SIG-M5 treated with dmso at 0.1 percent for 504 hours (cell line): Measurements from ENCODE around the gene FIBP.

Source experiments
- DNase-seq: peaks from one replicate; lab custom pipeline; 2025; ENCODE audit not compliant: unreplicated experiment; lab: John Stamatoyannopoulos, UW

The FIBP gene

DNA sequence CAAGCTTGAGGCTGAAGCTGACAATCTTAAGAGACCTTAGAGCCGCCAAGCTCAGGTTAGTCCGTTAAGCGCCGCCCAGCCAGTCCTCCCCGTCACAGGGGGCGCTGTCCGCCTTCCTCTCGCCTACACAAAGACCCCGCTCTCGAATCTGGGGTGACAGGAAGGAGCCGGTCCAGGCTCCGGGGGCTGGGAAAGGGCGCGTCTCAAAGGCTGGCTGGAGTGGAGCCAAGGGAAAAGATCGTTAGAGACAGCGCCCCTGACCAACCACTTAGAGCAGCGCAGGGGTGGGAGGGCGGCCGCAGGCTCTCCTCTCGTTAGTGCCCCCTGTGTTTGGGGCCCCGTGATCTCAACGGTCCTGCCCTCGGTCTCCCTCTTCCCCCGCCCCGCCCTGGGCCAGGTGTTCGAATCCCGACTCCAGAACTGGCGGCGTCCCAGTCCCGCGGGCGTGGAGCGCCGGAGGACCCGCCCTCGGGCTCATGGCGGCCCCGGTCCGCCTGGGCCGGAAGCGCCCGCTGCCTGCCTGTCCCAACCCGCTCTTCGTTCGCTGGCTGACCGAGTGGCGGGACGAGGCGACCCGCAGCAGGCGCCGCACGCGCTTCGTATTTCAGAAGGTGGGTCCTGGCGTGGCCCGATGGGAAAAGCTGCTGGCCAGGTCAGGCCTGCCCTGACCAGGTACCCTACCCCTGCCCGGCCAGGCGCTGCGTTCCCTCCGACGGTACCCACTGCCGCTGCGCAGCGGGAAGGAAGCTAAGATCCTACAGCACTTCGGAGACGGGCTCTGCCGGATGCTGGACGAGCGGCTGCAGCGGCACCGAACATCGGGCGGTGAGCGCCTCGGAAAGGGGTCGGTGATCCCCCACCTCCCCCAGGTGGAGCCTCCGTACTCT lies 27.8 kb downstream of the FIBP start, which contains the start of gene MUS81:
TSS of gene MUS81 (plus strand) at position 156 of the 887 bp plus-strand sequence. CDS start at position 477, 321 bp downstream.
- peak; percentile 96 for DNase-seq

DNA sequence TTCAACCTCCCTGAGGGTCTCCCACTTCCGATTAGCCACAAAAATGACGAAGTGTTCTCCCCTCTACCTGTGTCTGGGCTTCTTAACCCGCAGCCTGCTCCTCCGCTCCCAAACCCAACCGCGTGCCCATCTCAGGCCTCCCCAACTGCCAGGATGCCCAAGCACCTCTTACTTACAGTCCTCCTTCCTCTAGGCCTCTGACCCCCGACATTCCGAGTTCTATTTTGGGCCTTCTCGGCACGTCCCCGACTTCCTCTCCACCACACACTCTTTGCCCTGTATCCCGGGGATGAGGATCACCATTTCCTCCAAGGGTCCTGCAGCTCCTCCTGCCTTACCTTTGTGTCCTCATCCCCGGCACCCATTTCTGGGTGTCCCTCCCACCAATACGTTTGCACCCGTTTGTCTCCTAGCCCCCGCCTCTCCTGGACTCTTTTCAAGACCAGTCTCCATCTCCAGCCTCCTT lies 28.4 kb downstream of the FIBP start:
- DNase-seq = peak; percentile 76

DNA sequence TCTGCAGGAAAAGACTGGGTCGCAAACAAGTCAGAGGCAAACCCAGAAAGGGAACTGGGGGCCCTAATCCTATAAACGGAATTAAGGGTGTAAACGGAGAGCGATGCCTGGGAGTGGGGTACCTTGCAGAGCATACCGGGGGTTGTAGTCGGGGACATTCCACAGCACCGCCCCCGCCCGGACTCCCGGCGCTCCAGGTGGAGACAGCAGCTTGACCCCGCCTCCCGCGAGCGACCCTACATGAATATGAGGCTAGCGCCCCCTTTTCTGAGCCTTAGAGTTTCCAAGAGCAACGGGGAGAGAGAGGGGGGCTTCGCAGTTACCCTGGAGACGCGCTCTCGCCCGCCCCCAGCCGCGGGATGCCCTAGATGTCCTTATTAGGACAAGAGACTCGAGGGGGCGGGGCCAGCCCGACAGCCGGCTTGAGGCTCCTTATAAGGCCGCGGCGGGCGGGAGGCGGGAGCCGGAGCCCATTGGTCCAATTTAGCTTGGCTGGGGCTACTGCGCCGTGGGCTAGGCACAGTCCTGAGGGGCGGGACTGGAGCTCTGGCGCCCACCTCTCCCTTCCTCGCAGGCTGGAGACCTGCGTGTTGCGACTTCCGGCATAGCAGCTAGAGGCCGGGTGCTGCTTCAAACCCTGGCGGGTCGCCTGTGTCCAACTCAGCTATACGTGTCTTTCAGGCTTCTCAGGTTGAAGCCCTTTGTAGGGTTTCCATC lies 29.0 kb downstream of the FIBP start:
- DNase-seq = peak; percentile 97

DNA sequence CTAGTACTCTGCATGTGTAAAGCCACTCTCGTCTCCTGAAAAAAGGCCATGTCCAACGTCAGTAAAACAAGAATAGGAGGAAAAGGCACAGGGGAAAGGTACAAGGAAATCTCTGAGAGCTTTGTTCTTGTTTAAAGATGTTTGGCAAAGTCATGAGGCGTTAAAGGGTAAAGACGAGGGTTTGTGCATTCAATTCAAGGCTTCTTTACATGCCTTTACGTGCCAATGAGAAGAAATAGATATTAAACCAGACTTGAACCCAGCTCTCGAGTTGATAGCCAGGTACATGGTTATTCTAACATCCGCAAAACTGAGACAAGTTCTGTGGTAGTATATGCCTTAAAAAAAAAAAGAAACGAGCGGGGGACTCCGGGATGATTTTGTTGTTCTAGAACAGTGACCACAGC lies 29.6 kb downstream of the FIBP start:
- peak; percentile 55 for DNase-seq

DNA sequence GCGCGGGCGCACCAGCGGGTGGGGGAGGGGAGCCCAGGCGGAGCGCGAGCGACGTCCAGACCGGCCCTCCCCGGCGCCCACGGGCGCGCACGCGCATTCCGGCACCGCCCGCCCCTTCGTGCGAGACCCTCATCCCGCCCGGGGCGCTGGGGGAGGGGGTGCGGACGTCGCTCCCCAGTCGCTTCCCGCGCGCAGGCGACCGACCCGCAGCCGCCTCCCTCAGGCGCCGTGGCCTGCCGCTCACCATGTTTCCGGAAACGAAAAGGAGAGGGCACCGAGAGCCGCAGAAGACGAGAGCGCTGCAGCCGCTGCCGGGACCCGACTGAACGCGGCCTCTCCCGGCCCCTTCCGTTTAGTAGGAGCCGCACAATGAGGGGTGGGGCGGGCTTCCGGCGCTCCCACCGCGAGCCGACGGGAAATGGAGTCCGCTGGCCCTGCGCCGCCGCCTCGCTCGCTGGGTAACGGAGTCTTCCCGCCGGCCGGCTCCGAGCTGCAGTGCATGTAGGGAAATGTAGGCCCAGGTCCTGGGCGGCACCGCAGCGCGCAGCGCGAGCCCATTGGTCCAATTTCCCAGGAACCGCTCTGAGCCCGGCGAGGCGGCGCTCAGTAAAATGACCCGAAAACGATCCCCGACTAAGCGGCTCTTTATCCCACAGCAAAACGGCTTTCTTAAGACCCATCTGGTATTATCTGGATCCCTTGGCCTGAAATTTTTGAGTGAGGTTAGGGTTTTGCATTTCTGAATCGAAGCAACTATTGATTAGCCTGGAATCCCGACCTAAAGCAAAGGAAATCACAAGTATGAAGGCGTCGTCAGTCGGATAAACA lies 30.2 kb downstream of the FIBP start, which contains the start of gene CFL1:
TSS of gene CFL1 (minus strand) at position 328 of the 828 bp plus-strand sequence. CDS start at position 247, 81 bp downstream.
- peak; percentile 97 for DNase-seq

DNA sequence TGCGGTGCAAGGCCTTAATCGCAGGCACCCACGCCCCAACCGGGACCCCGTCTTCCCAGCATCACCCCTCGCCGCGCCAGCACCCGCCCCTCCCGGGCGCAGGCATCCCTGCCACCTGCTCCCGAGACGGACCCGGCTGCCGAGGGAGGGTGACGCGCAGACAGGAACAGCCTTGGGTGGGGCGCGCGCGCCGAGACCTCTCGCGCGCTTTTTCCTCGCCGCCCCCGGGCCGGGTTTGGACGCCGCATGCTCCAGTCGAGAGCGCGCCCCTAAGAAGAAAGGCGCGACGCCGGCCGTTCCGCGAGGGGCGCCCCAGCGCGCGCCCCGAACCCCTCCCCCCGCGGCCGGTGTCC lies 30.8 kb downstream of the FIBP start:
- DNase-seq = no peak

DNA sequence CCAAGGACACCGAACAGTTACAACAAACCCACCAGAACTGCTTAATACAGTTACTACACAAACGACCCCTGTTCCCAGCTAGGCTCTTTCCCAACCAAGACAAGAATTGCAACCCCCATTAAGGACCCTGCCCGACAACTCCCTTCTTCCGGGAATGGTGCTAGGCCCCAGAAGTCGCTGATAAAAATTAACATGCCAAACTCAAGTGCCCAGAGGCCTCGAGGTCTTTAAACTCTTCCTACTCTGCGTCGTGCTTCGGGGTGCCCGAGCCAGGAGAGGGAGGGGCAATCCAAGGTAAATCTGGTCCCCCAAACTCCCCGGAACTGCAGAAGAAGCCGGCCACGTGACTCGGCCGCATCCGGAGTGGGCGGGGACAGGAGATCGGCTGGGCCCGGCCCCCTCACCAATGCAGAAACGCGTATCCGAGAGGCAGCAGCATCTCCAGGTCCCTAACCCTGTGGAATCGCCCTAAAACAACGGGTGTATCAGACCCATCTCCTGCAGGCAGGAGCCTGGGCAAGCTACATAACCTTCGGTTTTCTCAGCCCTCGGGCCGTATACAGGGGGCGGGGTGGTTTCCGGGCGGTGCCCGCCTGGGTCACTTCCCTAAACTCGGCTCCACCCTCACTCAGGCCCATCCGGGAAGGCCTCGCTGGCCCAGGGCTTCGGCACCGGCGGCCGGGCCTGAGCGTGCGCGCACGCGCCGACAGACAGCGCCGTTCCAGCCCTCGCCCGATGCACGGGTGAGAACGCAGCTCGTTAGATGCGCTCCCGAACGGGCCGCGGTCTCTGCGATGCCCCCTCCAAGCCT lies 31.4 kb downstream of the FIBP start:
- peak; percentile 78 for DNase-seq

DNA sequence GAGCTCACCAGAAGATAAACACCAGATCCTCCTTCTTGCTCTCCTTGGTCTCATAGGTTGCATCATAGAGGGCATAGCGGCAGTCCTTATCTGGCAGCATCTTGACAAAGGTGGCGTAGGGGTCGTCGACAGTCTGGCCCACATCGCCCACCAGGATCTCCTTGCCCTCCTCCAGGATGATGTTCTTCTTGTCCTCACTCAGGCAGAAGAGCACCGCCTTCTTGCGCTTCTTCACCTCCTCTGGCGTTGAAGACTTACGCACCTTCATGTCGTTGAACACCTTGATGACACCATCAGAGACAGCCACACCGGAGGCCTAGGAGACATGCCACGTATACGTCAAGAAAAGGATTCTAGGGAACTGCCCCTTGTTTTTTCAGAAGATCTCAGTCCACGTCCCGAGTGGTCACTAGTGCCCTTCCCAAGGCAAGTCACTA lies 32.3 kb downstream of the FIBP start:
- no peak for DNase-seq

DNA sequence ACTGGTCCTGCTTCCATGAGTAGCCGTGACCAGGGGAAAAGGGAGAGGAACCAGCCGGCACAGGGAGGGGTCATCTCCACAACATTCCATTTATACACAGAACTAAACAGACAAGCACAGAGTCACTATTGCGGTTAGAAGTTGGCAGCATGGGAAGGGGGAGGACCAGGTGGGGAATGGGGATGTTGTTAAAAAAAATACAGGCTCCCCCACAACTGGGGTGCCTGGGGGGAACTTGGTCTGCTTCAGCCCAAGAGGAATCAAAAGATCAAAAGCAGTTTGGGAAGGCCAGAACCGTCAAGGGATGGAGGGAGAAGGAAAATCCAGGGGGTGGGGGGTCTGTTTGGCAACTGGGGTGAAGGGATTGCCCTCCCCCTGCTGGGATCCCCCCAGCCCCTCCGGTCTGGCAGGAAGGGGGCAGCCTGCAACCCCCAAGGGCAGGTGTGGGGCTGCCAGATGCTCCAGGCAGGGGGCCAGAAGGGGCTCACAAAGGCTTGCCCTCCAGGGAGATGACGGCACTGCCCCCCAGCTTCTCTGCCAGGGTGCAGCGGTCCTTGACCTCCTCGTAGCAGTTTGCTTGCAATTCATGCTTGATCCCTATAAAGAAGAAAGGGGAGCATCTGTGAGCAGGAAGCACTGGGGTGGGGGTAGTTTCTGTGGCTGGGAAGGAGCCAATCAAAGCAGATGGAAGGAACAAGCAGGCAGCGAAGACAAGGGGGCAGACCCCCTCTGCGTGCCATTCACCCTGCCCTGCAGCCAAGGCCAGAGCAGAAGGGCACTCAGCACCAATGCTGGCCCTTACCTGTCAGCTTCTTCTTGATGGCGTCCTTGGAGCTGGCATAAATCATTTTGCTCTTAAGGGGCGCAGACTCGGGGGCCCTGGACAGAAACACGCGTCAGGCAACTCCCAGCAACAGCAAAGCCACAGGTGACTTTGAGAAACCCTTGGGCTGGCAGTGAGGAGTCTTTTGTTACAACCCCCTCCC lies 33.1 kb downstream of the FIBP start:
- DNase-seq = no peak

DNA sequence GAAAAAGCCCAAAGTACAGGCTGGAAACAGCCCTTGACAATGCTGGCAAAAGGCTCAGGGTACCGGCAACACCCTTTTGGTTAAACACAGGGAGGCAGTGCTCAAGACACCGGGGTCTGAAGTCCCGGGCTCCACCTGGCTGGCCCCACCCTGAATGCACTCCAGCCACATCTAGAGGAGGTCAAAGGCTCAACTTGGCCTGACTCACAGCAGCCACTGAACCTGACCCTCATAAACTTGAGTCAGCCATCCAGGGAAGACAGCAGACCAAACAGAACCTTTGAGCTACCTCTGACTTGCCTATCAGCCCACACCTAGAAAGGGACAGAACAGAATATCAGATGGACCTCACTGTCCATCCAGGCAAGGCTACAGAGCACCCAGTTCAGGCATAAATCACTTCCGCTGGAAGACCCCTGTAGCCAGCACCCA lies 34.1 kb downstream of the FIBP start:
- DNase-seq = no peak

DNA sequence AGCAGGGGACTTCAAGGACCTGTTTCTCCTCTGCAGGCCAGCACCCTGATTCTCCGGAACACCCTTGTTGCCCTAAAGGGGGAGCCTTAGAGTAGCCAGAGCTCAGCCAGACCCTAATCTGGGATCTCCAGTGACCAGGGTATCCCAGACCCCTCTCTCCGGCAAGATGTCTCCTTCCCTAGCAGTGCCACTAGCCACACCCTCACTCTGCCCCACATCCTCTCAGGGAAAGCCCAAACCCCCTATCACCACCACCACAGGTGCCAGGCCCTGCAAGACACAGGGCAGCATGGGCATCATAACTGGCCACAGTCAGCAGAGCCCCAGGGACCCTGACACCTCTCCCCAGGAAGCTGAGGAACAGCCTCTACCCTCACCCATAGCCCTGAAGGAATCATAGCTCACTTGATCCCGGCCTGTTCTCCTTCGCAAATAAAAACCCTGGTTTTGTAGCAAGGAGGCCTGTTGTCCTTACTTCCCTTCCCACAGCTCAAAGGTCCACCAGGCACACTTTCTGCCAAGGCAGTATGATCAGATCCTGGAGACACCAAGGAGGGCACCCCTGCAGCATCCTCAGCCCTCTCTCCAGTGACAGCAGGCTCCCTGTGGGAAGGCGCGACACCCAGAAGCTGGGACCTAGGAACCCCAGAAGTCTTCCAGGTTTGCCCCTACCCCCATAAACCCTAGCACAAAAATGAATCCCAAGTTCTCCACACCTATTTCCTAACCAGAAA lies 34.9 kb downstream of the FIBP start:
- no peak for DNase-seq

DNA sequence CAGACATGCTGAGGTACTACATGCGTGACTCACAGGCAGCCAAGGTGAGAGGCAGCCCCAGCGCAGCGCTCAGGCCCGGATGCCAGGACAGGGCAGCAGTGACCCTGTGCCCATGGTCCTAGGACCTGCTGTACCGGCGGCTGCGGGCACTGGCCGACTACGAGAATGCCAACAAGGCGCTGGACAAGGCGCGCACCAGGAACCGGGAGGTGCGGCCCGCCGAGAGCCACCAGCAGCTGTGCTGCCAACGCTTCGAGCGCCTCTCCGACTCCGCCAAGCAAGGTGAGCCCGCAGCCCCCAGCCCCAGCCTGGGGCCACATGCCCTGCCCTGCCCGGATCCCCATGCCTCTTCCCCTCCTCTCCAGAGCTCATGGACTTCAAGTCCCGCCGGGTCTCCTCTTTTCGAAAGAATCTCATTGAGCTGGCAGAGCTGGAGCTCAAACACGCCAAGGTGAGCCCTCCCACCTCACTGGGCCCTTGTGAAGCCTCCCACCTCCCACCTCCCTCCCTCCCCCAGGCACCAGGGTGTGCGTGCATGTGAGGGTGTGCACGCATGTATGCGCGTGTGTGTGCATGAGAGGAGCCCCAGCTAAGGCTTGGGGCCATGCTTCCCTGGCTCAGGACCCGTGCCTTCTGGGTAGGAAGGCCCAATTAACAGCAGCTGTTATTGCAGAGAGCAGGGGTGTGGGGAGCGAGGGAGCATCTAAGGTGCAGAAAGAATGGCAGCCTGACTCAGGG lies 35.6 kb downstream of the FIBP start:
- DNase-seq = no peak

DNA sequence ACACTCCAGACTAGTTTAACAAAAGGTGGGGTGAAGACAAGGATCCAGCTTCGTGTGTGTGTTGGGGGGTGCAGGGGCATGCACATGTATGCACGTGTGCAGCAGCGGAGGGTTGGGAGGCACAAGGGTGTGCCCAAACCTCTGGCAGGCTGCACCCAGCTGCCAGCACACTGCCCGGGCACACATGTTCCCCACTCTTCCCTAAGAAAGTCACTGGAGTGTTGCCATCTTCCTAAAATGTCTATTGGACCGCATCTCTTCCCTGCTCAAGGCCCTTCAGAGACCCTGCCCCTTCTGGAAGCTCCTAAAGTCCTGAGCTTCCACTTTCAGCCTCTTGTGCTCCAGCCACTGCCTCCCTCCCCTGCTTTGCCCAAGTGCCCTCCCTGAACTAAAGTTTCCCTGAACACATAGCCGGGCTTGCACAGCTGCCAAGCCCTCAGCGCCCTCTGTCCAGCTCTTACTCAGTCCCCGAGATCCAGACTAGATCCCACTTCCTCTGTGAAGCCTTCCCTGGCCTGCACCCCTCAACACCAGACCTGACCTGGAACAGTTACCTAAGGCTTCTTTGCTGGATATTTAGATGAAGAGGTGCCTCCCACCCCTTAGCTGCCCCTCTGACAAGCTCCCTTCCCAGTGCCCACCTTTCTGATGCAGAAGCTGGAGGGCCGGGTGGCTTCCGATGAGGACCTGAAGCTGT lies 36.3 kb downstream of the FIBP start:
- DNase-seq = no peak

DNA sequence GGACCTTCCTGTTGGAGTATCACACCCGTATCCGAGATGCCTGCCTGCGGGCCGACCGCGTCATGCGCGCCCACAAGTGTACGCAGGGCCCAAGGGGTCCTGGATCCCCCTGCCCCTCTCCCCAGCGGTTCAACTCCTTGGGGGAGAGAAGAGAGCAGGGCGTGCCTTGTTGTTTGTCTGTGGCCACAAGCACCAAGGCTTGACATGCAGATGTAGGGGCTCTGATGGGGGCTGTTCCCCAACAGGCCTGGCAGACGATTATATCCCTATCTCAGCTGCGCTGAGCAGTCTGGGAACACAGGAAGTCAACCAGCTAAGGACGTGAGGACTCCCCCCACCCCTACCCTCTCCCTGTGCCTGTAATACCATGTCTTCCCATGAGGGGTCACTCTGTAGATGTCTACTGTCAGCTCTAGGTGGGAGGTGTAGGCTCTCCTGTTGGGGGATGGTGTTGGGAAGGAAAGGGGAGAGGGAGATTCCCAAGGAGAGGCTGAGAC lies 37.1 kb downstream of the FIBP start:
- peak; percentile 19 for DNase-seq

DNA sequence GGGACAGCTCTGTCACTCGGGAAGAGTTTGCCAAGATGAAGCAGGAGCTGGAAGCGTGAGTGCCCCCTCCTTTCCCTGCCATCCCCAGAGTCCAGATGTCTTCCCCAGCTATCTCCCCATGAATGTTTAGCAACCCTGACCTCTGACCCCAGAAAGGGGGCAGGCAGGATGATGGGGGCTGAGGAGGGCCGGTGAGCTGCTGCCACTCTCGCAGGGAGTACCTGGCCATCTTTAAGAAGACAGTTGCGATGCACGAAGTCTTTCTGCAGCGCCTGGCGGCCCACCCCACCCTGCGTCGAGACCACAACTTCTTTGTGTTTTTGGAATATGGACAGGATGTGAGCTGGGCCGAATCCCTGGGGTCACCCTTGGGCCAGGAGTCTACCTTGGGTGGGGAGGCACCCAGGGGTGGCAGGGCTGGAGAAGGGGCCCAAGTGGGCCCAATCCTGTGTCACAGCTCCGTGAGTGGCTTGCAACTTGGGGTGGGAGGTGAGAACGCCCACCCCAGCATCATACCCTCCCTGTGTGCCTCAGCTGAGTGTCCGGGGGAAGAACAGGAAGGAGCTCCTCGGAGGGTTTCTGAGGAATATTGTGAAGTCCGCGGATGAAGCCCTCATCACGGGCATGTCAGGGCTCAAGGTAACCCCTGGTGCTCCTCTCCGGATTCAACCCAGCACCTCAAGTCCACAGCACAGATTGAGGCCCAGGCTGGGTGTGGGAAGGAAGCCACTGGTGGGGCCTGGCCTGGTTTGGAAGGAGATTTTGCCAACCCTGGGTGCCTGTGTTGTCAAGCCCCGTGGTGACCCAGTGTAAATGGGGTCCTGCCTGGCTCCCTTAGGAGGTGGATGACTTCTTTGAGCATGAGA lies 37.8 kb downstream of the FIBP start:
- no peak for DNase-seq

DNA sequence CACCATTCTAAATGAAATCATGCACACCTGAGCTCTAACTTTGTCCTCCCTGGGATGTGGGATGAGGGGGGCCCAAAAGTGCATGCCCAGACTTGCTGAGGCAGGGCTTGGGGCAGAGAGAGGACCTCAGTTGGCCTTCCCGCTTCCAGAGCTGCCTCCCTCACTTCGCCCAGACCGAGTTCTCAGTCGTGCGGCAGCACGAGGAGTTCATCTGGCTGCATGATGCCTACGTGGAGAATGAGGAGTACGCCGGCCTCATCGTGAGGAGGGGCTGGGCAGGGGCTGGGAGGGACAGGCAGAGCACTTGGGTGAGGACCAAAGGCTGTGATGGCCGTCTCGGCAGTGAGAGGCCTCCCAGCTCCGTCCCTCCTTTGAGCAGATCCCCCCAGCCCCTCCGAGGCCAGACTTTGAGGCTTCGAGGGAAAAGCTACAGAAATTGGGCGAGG lies 38.5 kb downstream of the FIBP start:
- DNase-seq = no peak
